Subcutaneous abdominal adipose tissue (tissue), 5 donors: ENCODE data around the gene STXBP5.
"Not testable (repeated sequence)": the region's sequence is repeated elsewhere in the genome, so short reads cannot be mapped to it uniquely, and the experiment has no call there.

Experiments used
- H3K27ac ChIP-seq: one replicate; pipeline ENCODE4 v1.7.0; 2013; ENCODE audit warnings: low read depth, mild to moderate bottlenecking, inconsistent platforms, low read length, moderate library complexity
- H3K27me3 ChIP-seq, 5 donors: one replicate each; pipeline ENCODE4 v1.7.0; 2013; ENCODE audit warnings: low read length in 5 of 5, inconsistent platforms in 1 of 5; ENCODE audit not compliant: control insufficient read depth in 5 of 5, insufficient read depth in 4 of 5
- H3K36me3 ChIP-seq, 5 donors: one replicate each; pipeline ENCODE4 v1.7.0; 2013; ENCODE audit warnings: low read length in 5 of 5; ENCODE audit not compliant: control insufficient read depth in 5 of 5, insufficient read depth in 5 of 5
- H3K4me1 ChIP-seq, 5 donors: one replicate each; pipeline ENCODE4 v1.7.0; 2013; ENCODE audit warnings: low read length in 5 of 5, mild to moderate bottlenecking in 3 of 5, moderate library complexity in 1 of 5; ENCODE audit not compliant: control insufficient read depth in 5 of 5, insufficient read depth in 5 of 5
- H3K4me3 ChIP-seq, 5 donors: one replicate each; pipeline ENCODE4 v1.7.0; 2013; ENCODE audit warnings: low read length in 5 of 5, low read depth in 1 of 5
- H3K9ac ChIP-seq, 5 donors: one replicate each; pipeline ENCODE4 v1.7.0; 2013; ENCODE audit warnings: low read length in 5 of 5, mild to moderate bottlenecking in 4 of 5, moderate library complexity in 3 of 5
- H3K9me3 ChIP-seq, 5 donors: one replicate each; pipeline ENCODE4 v1.7.0; 2013; ENCODE audit warnings: low read length in 5 of 5; ENCODE audit not compliant: control insufficient read depth in 5 of 5
- donor health status: healthy.
- donor health status: healthy.
- donor health status: healthy.
- donor health status: healthy.
- donor health status: healthy.

Gene STXBP5

GRCh38 chr6:147234685-147235084, 30.5 kb downstream of the STXBP5 start:
- no peak overlapping the region for H3K4me3 ChIP-seq
- no peaks in the 10 kb centered on the region for H3K9me3 ChIP-seq
- H3K9ac ChIP-seq = no peak overlapping the region
- H3K27me3 ChIP-seq = no peaks in the 10 kb centered on the region
- no peaks in the 10 kb centered on the region for H3K4me1 ChIP-seq
- H3K36me3 ChIP-seq = peaks cover 3 to 12% (median 4%) of the 10 kb centered on the region in 5 donors
- no peak overlapping the region for H3K27ac ChIP-seq

- Histone ChIP-seq H3K4me1 (no peaks in the 10 kb centered on the region), H3K9me3 (no peaks in the 10 kb centered on the region), H3K9ac (no peak overlapping the region), H3K4me3 (no peak overlapping the region), H3K36me3 (peaks cover 10 to 18% (median 13%) of the 10 kb centered on the region in 5 donors), H3K27ac (no peak overlapping the region), H3K27me3 (no peaks in the 10 kb centered on the region)
Observed at GRCh38 chr6:147238164-147238563, 33.9 kb downstream of the STXBP5 start.

GRCh38 chr6:147238906-147239305, 34.7 kb downstream of the STXBP5 start:
- H3K27me3 ChIP-seq = no peaks in the 10 kb centered on the region
- H3K9ac ChIP-seq = no peak overlapping the region
- H3K27ac ChIP-seq = no peak overlapping the region
- peaks cover 10 to 18% (median 13%) of the 10 kb centered on the region in 5 donors for H3K36me3 ChIP-seq
- H3K9me3 ChIP-seq = no peaks in the 10 kb centered on the region
- H3K4me1 ChIP-seq = no peaks in the 10 kb centered on the region
- H3K4me3 ChIP-seq = no peak overlapping the region

GRCh38 chr6:147244832-147245231, 40.6 kb downstream of the STXBP5 start:
- no peaks in the 10 kb centered on the region for H3K27me3 ChIP-seq
- H3K4me3 ChIP-seq = no peak overlapping the region
- H3K27ac ChIP-seq = no peak overlapping the region
- peaks cover 0 to 6% (median 0%) of the 10 kb centered on the region in 5 donors for H3K4me1 ChIP-seq
- no peaks in the 10 kb centered on the region for H3K9me3 ChIP-seq
- H3K9ac ChIP-seq = no peak overlapping the region
- H3K36me3 ChIP-seq = peaks cover 7 to 16% (median 12%) of the 10 kb centered on the region in 5 donors

- Histone ChIP-seq H3K27me3 (no peaks in the 10 kb centered on the region), H3K27ac (no peak overlapping the region), H3K4me1 (peaks cover 0 to 6% (median 0%) of the 10 kb centered on the region in 5 donors), H3K9ac (no peak overlapping the region), H3K36me3 (peaks cover 7 to 16% (median 12%) of the 10 kb centered on the region in 5 donors), H3K9me3 (no peaks in the 10 kb centered on the region), H3K4me3 (no peak overlapping the region)
Observed at GRCh38 chr6:147245693-147246092, 41.5 kb downstream of the STXBP5 start.

- Histone ChIP-seq H3K9ac (no peak overlapping the region), H3K4me3 (no peak overlapping the region), H3K9me3 (no peaks in the 10 kb centered on the region), H3K4me1 (peaks cover 0 to 6% (median 0%) of the 10 kb centered on the region in 5 donors), H3K27me3 (no peaks in the 10 kb centered on the region), H3K27ac (no peak overlapping the region), H3K36me3 (peaks cover 8 to 22% (median 13%) of the 10 kb centered on the region in 5 donors)
Observed at GRCh38 chr6:147246853-147247635, 42.8 kb downstream of the STXBP5 start.

GRCh38 chr6:147248859-147249258, 44.6 kb downstream of the STXBP5 start:
- H3K9me3 ChIP-seq = no peaks in the 10 kb centered on the region
- peaks cover 4 to 16% (median 11%) of the 10 kb centered on the region in 5 donors for H3K36me3 ChIP-seq
- no peak overlapping the region for H3K27ac ChIP-seq
- no peaks in the 10 kb centered on the region for H3K27me3 ChIP-seq
- no peak overlapping the region for H3K9ac ChIP-seq
- no peak overlapping the region for H3K4me3 ChIP-seq
- H3K4me1 ChIP-seq = peaks cover 0 to 6% (median 0%) of the 10 kb centered on the region in 5 donors

GRCh38 chr6:147251072-147251471, 46.9 kb downstream of the STXBP5 start:
- no peaks in the 10 kb centered on the region for H3K4me1 ChIP-seq
- H3K9me3 ChIP-seq = no peaks in the 10 kb centered on the region
- no peak overlapping the region for H3K4me3 ChIP-seq
- peaks cover 4 to 12% (median 11%) of the 10 kb centered on the region in 5 donors for H3K36me3 ChIP-seq
- H3K27me3 ChIP-seq = no peaks in the 10 kb centered on the region
- no peak overlapping the region for H3K9ac ChIP-seq
- no peak overlapping the region for H3K27ac ChIP-seq

- not testable (repeated sequence) for H3K4me1 ChIP-seq, H3K4me3 ChIP-seq, H3K9me3 ChIP-seq, H3K27ac ChIP-seq, H3K9ac ChIP-seq, H3K27me3 ChIP-seq
- H3K36me3 ChIP-seq = peaks cover 4 to 11% (median 8%) of the 10 kb centered on the region in 5 donors
Observed at GRCh38 chr6:147254929-147255473, 50.8 kb downstream of the STXBP5 start.

GRCh38 chr6:147255948-147256674, 51.9 kb downstream of the STXBP5 start:
- Histone ChIP-seq H3K9ac (no peak overlapping the region), H3K4me1 (no peaks in the 10 kb centered on the region), H3K36me3 (peaks cover 3 to 8% (median 7%) of the 10 kb centered on the region in 5 donors), H3K27me3 (no peaks in the 10 kb centered on the region), H3K9me3 (no peaks in the 10 kb centered on the region), H3K27ac (no peak overlapping the region), H3K4me3 (no peak overlapping the region)
